Keratinocyte (primary cell): ENCODE data around the gene RABGAP1. TPM values are rescaled to one million over a fixed set of nuclear protein-coding genes. Genes with fewer than 3 reads are reported as not detected.

ENCODE experiments used
- DNase-seq: peaks from one replicate; pipeline ENCODE4 v3.0.0-alpha.2; 2011; ENCODE audit warnings: low read depth, missing footprints, low spot score
- FAIRE-seq: peaks from 2 replicates; lab custom pipeline; 2011; peaks lifted over from hg19 to GRCh38; lab: Jason Lieb, UNC
- H2AFZ ChIP-seq: 2 replicates; pipeline ENCODE4 v1.6.0; 2012; ENCODE audit warnings: low read length, control low read depth, inconsistent platforms; ENCODE audit not compliant: control insufficient read depth
- H3K27ac ChIP-seq: 2 replicates; pipeline ENCODE4 v1.5.1; 2011; ENCODE audit warnings: low read length; ENCODE audit not compliant: control insufficient read depth, insufficient read depth
- H3K27me3 ChIP-seq: 3 replicates; pipeline ENCODE4 v1.6.0; 2011; ENCODE audit warnings: low read length; ENCODE audit not compliant: control insufficient read depth, insufficient read depth; ENCODE audit errors: extremely low read depth
- H3K36me3 ChIP-seq, 2 experiments: 2 replicates in 1 of 2; 3 replicates in 1 of 2; pipeline ENCODE4 v1.5.1; 2011; ENCODE audit warnings: low read length in 2 of 2, mild to moderate bottlenecking in 1 of 2; ENCODE audit not compliant: control insufficient read depth in 2 of 2, insufficient read depth in 2 of 2; ENCODE audit errors: extremely low read depth in 1 of 2
- H3K4me1 ChIP-seq: 3 replicates; pipeline ENCODE4 v1.5.1; 2011; ENCODE audit warnings: low read length; ENCODE audit not compliant: control insufficient read depth, insufficient read depth; ENCODE audit errors: extremely low read depth
- H3K4me2 ChIP-seq: 3 replicates; pipeline ENCODE4 v1.6.0; 2011; ENCODE audit warnings: low read depth, low read length; ENCODE audit not compliant: control insufficient read depth, insufficient read depth; ENCODE audit errors: extremely low read depth
- H3K4me3 ChIP-seq, 3 experiments: fragments of 200-600 bp in 1 of 3; sonication (generic) in 1 of 3; 2 replicates in 2 of 3; 3 replicates in 1 of 3; pipeline ENCODE4 v1.5.1; 2011 to 2016; ENCODE audit warnings: low read length in 3 of 3, mild to moderate bottlenecking in 3 of 3, control low read depth in 2 of 3, inconsistent platforms in 1 of 3, low read depth in 1 of 3, mixed read lengths in 1 of 3, mixed run types in 1 of 3, moderate library complexity in 1 of 3; ENCODE audit not compliant: control insufficient read depth in 2 of 3, insufficient read depth in 2 of 3; ENCODE audit errors: extremely low read depth in 1 of 3
- H3K79me2 ChIP-seq: 2 replicates; pipeline ENCODE4 v1.6.0; 2012; ENCODE audit warnings: low read length; ENCODE audit not compliant: control insufficient read depth, insufficient read depth
- H3K9ac ChIP-seq: 3 replicates; pipeline ENCODE4 v1.6.0; 2011; ENCODE audit warnings: low read length; ENCODE audit not compliant: control insufficient read depth, insufficient read depth; ENCODE audit errors: extremely low read depth
- H3K9me1 ChIP-seq: 3 replicates; pipeline ENCODE4 v1.6.0; 2011; ENCODE audit warnings: low read length; ENCODE audit not compliant: control insufficient read depth, insufficient read depth; ENCODE audit errors: extremely low read depth
- H3K9me3 ChIP-seq: 2 replicates; pipeline ENCODE4 v1.5.1; 2012; ENCODE audit warnings: low read depth, low read length; ENCODE audit not compliant: control insufficient read depth
- H4K20me1 ChIP-seq: 3 replicates; pipeline ENCODE4 v1.6.0; 2011; ENCODE audit warnings: low read length; ENCODE audit not compliant: control insufficient read depth, insufficient read depth; ENCODE audit errors: extremely low read depth
- CTCF ChIP-seq, 3 experiments: IDR thresholded peaks in 1 of 3; conservative IDR thresholded peaks in 1 of 3; optimal IDR thresholded peaks in 1 of 3; 2 replicates in 2 of 3; 3 replicates in 1 of 3; pipeline versions ENCODE3 to v1.5.1; 2011; ENCODE audit warnings: low read length in 3 of 3, mild to moderate bottlenecking in 3 of 3, moderate library complexity in 2 of 3, control low read depth in 1 of 3, inconsistent platforms in 1 of 3; ENCODE audit not compliant: insufficient read depth in 2 of 3; ENCODE audit errors: extremely low read depth in 1 of 3
- EZH2 ChIP-seq: IDR thresholded peaks from one replicate; pipeline ENCODE4 v1.6.1; 2012; ENCODE audit warnings: inconsistent platforms, mild to moderate bottlenecking, low read length, moderate library complexity
- dilution Hi-C: fragments of 300-500 bp; cut with MboI; formaldehyde crosslinking; loops from one replicate; pipeline ENCODE4 v1.7.0; 2020; ENCODE audit warnings: low sequenced_read_pairs; ENCODE audit not compliant: extremely low pct_ligation_motif_present
- polyA plus RNA-seq, 5 experiments: library from polyadenylated mRNA; depleted of rRNA in 3 of 5; stranded (reverse) in 3 of 5; stranded (forward) in 1 of 5; unstranded in 1 of 5; fragments of >200 nt; gene quantifications; 1 replicate in 1 of 5; 2 replicates in 3 of 5; 3 replicates in 1 of 5; pipeline versions ENCODE4 v1.2.1 to v1.2.3, GENCODE V29; 2011 to 2012; ENCODE audit warnings: missing spikeins in 2 of 5, low read depth in 1 of 5, low replicate concordance in 1 of 5

Gene RABGAP1
- polyA plus RNA-seq, 1 donor (not counting 4 experiments of a cell fraction or from before 2014, with no cell fraction given), result 40.6 TPM

GRCh38 chr9:123033352-123033751, 92.5 kb downstream of the RABGAP1 start, which contains the start of gene GPR21:
GPR21 (plus strand) TSS chr9:123033667; CDS start chr9:123034567, 900 bp downstream.
- Histone ChIP-seq H3K36me3 (peaks cover 5 to 19% of the 10 kb centered on the region in 2 experiments), H3K4me1 (no peaks in the 10 kb centered on the region), H2AFZ (no peak within 1 kb of the TSS), H3K4me3 (no peak within 1 kb of the TSS), H3K9me1 (no peaks in the 10 kb centered on the region), H3K9me3 (no peaks in the 10 kb centered on the region), H3K79me2 (no peaks in the 10 kb centered on the region), H3K9ac (no peak within 1 kb of the TSS), H3K27ac (no peak within 1 kb of the TSS), H4K20me1 (no peaks in the 10 kb centered on the region), H3K27me3 (no peaks in the 10 kb centered on the region), H3K4me2 (no peak within 1 kb of the TSS)
- dilution Hi-C loops, result no loop called here
- FAIRE-seq (no peak), DNase-seq (no peak)
- no peak for TF ChIP-seq CTCF (optimal IDR thresholded peaks at IDR 0.05 in 1 of 3, IDR thresholded peaks at IDR 0.05 in 1 of 3, conservative IDR thresholded peaks at IDR 0.05 in 1 of 3; ENCODE audit: extremely low read depth in 1 of 3, insufficient read depth in 2 of 3, low read length in 3 of 3)
- no peak for TF ChIP-seq EZH2

GRCh38 chr9:123033864-123034601, 93.2 kb downstream of the RABGAP1 start:
- Histone ChIP-seq H3K4me1 (no peaks in the 10 kb centered on the region), H3K9me3 (no peaks in the 10 kb centered on the region), H3K36me3 (peaks cover 5 to 19% of the 10 kb centered on the region in 2 experiments), H3K27ac (no peak overlapping the region), H3K27me3 (no peaks in the 10 kb centered on the region), H4K20me1 (no peaks in the 10 kb centered on the region), H3K4me2 (no peak overlapping the region), H3K4me3 (no peak overlapping the region), H3K9me1 (no peaks in the 10 kb centered on the region), H3K9ac (no peak overlapping the region), H2AFZ (no peak overlapping the region), H3K79me2 (no peaks in the 10 kb centered on the region)
- dilution Hi-C loops, result no loop called here
- FAIRE-seq (no peak), DNase-seq (no peak)
- no peak for TF ChIP-seq CTCF (optimal IDR thresholded peaks at IDR 0.05 in 1 of 3, IDR thresholded peaks at IDR 0.05 in 1 of 3, conservative IDR thresholded peaks at IDR 0.05 in 1 of 3; ENCODE audit: extremely low read depth in 1 of 3, insufficient read depth in 2 of 3, low read length in 3 of 3)
- TF ChIP-seq EZH2, result no peak
